GM18909 (cell line): ENCODE data around the gene RSL1D1.
A peak's percentile ranks its signal among the peaks of the same experiment; 100 is the strongest.
"Not testable (repeated sequence)": the region's sequence is repeated elsewhere in the genome, so short reads cannot be mapped to it uniquely, and the experiment has no call there.

ENCODE experiments used
- ATAC-seq: cut with Tn5 transposase; IDR thresholded peaks from one replicate; pipeline ENCODE4 v1.9.1; 2021; ENCODE audit warnings: mild to moderate bottlenecking; ENCODE audit not compliant: unreplicated experiment, poor library complexity

RSL1D1 gene

GRCh38 chr16:11799509-11800381, 51.6 kb downstream of the RSL1D1 start:
- ATAC-seq: no peak

GRCh38 chr16:11799017-11799381, 52.3 kb downstream of the RSL1D1 start:
- ATAC-seq: no peak

- no peak for ATAC-seq
Measured at GRCh38 chr16:11797957-11798299, 53.4 kb downstream of the RSL1D1 start.

- ATAC-seq: peak; percentile 96
Measured at GRCh38 chr16:11797166-11797956, 54.0 kb downstream of the RSL1D1 start, which contains the start of gene ZC3H7A. ZC3H7A (minus strand) TSS chr16:11797258; CDS start chr16:11782354, 14,904 bp downstream.

GRCh38 chr16:11796227-11797165, 54.8 kb downstream of the RSL1D1 start:
- ATAC-seq: peak; percentile 1

- no peak for ATAC-seq
Measured at GRCh38 chr16:11795887-11796226, 55.5 kb downstream of the RSL1D1 start.

- no peak for ATAC-seq
Measured at GRCh38 chr16:11794996-11795886, 56.1 kb downstream of the RSL1D1 start.

- no peak for ATAC-seq
Measured at GRCh38 chr16:11794447-11794846, 56.9 kb downstream of the RSL1D1 start.

- ATAC-seq: no peak
Measured at GRCh38 chr16:11793840-11794239, 57.5 kb downstream of the RSL1D1 start.

GRCh38 chr16:11792410-11793241, 58.7 kb downstream of the RSL1D1 start:
- ATAC-seq: no peak

GRCh38 chr16:11791144-11791828, 60.1 kb downstream of the RSL1D1 start:
- no peak for ATAC-seq

- no peak for ATAC-seq
Measured at GRCh38 chr16:11788914-11789313, 62.4 kb downstream of the RSL1D1 start.

GRCh38 chr16:11784980-11785599, 66.3 kb downstream of the RSL1D1 start:
- not testable (repeated sequence) for ATAC-seq

- not testable (repeated sequence) for ATAC-seq
Measured at GRCh38 chr16:11784381-11784780, 67.0 kb downstream of the RSL1D1 start.

GRCh38 chr16:11784038-11784369, 67.3 kb downstream of the RSL1D1 start:
- ATAC-seq: no peak
